SJCRH30 (cell line): ENCODE measurements around the gene PPA1. TPM values are rescaled to one million over a fixed set of nuclear protein-coding genes. Genes with fewer than 3 reads are reported as not detected.

Experiments used
- DNase-seq, 2 experiments: peaks; one replicate each; pipeline ENCODE4 v3.0.0-alpha.2; 2015 to 2020
- H3K27ac ChIP-seq: fragments of 250-450 bp; sonication (Bioruptor Pico); 2 replicates; pipeline ENCODE4 v1.5.1; 2020; ENCODE audit warnings: mild to moderate bottlenecking, moderate library complexity
- H3K27me3 ChIP-seq: fragments of 250-450 bp; sonication (Bioruptor Pico); 2 replicates; pipeline ENCODE4 v1.5.1; 2020; ENCODE audit warnings: mild to moderate bottlenecking, moderate library complexity
- H3K36me3 ChIP-seq: fragments of 250-450 bp; sonication (Bioruptor Pico); 2 replicates; pipeline ENCODE4 v1.5.1; 2020; ENCODE audit warnings: mild to moderate bottlenecking, moderate library complexity
- H3K4me1 ChIP-seq: fragments of 250-450 bp; sonication (Bioruptor Pico); 2 replicates; pipeline ENCODE4 v1.5.1; 2020; ENCODE audit warnings: mild to moderate bottlenecking, moderate library complexity
- H3K4me3 ChIP-seq: fragments of 250-450 bp; sonication (Bioruptor Pico); 2 replicates; pipeline ENCODE4 v1.5.1; 2020; ENCODE audit warnings: mild to moderate bottlenecking, moderate library complexity
- H3K9me3 ChIP-seq: fragments of 250-450 bp; sonication (Bioruptor Pico); replicated peaks from 2 replicates; pipeline ENCODE4 v1.5.1; 2020; ENCODE audit warnings: mild to moderate bottlenecking, moderate library complexity
- total RNA-seq: library from RNA; depleted of rRNA; stranded (reverse); fragments of >200 nt; shearing (Covaris generic); gene quantifications from 2 replicates; pipeline ENCODE4 v1.2.3, GENCODE V29; 2014; rRNA removed

PPA1 gene
- 123 and 125 TPM in 2 replicates for total RNA-seq

GRCh38 chr10:70233109-70233938 is at the start of gene PPA1:
Gene PPA1, minus strand, starts transcription at chr10:70233429. Its CDS starts 102 bp downstream, at chr10:70233327.
- Histone ChIP-seq H3K27me3 (no peaks in the 10 kb centered on the region), H3K4me1 (no peaks in the 10 kb centered on the region), H3K9me3 (no peaks in the 10 kb centered on the region), H3K36me3 (peaks cover 9% of the 10 kb centered on the region; the same call in 1 of the 2 replicates), H3K27ac (peak within 1 kb of the TSS; percentile 14; the same call in 1 of the 2 replicates), H3K4me3 (peak within 1 kb of the TSS; percentile 72)
- DNase-seq = peak; percentile 94

- Histone ChIP-seq H3K27ac (no peak overlapping the region), H3K4me1 (no peaks in the 10 kb centered on the region), H3K27me3 (no peaks in the 10 kb centered on the region; the same call in 1 of the 2 replicates), H3K4me3 (no peak overlapping the region), H3K36me3 (no peaks in the 10 kb centered on the region), H3K9me3 (no peaks in the 10 kb centered on the region)
- DNase-seq = no peak
These were observed 48.4 kb upstream of the PPA1 start for GRCh38 chr10:70281609-70282008.

- no peak overlapping the region for H3K27ac ChIP-seq
- H3K4me3 ChIP-seq = no peak overlapping the region
- no peaks in the 10 kb centered on the region for H3K4me1 ChIP-seq
- H3K36me3 ChIP-seq = no peaks in the 10 kb centered on the region
- no peaks in the 10 kb centered on the region for H3K9me3 ChIP-seq
- H3K27me3 ChIP-seq = no peaks in the 10 kb centered on the region; the same call in 1 of the 2 replicates
- no peak for DNase-seq
These were observed 46.9 kb upstream of the PPA1 start for GRCh38 chr10:70280099-70280498.

GRCh38 chr10:70277396-70278030 is 44.3 kb upstream of the PPA1 start:
- no peaks in the 10 kb centered on the region for H3K9me3 ChIP-seq
- H3K4me1 ChIP-seq = no peaks in the 10 kb centered on the region
- H3K36me3 ChIP-seq = no peaks in the 10 kb centered on the region
- no peak overlapping the region for H3K27ac ChIP-seq
- DNase-seq = no peak
- no peaks in the 10 kb centered on the region; the same call in 1 of the 2 replicates for H3K27me3 ChIP-seq
- no peak overlapping the region for H3K4me3 ChIP-seq

GRCh38 chr10:70274643-70275042 is 41.4 kb upstream of the PPA1 start:
- Histone ChIP-seq H3K27ac (no peak overlapping the region), H3K27me3 (no peaks in the 10 kb centered on the region), H3K4me3 (no peak overlapping the region), H3K36me3 (no peaks in the 10 kb centered on the region), H3K9me3 (no peaks in the 10 kb centered on the region), H3K4me1 (no peaks in the 10 kb centered on the region)
- no peak for DNase-seq

- Histone ChIP-seq H3K4me1 (no peaks in the 10 kb centered on the region), H3K36me3 (no peaks in the 10 kb centered on the region), H3K9me3 (no peaks in the 10 kb centered on the region), H3K27ac (no peak overlapping the region), H3K27me3 (no peaks in the 10 kb centered on the region), H3K4me3 (no peak overlapping the region)
- DNase-seq = no peak
These were observed 39.7 kb upstream of the PPA1 start for GRCh38 chr10:70272925-70273316.

GRCh38 chr10:70271996-70272924 is 39.0 kb upstream of the PPA1 start:
- Histone ChIP-seq H3K27ac (no peak overlapping the region), H3K36me3 (no peaks in the 10 kb centered on the region), H3K27me3 (no peaks in the 10 kb centered on the region), H3K4me1 (no peaks in the 10 kb centered on the region), H3K4me3 (no peak overlapping the region), H3K9me3 (no peaks in the 10 kb centered on the region)
- no peak for DNase-seq

GRCh38 chr10:70270952-70271351 is 37.7 kb upstream of the PPA1 start:
- H3K36me3 ChIP-seq = no peaks in the 10 kb centered on the region
- no peak for DNase-seq
- no peaks in the 10 kb centered on the region for H3K4me1 ChIP-seq
- H3K27ac ChIP-seq = no peak overlapping the region
- no peaks in the 10 kb centered on the region for H3K9me3 ChIP-seq
- no peaks in the 10 kb centered on the region for H3K27me3 ChIP-seq
- H3K4me3 ChIP-seq = no peak overlapping the region

- Histone ChIP-seq H3K27ac (no peak overlapping the region), H3K27me3 (no peaks in the 10 kb centered on the region), H3K4me1 (no peaks in the 10 kb centered on the region), H3K4me3 (no peak overlapping the region), H3K9me3 (no peaks in the 10 kb centered on the region), H3K36me3 (no peaks in the 10 kb centered on the region)
- DNase-seq = no peak
These were observed 36.5 kb upstream of the PPA1 start for GRCh38 chr10:70269741-70270140.

GRCh38 chr10:70268376-70268775 is 35.1 kb upstream of the PPA1 start:
- no peaks in the 10 kb centered on the region for H3K9me3 ChIP-seq
- no peaks in the 10 kb centered on the region for H3K36me3 ChIP-seq
- no peak overlapping the region for H3K27ac ChIP-seq
- H3K27me3 ChIP-seq = no peaks in the 10 kb centered on the region
- no peak overlapping the region for H3K4me3 ChIP-seq
- peak in 1 of 2 experiments; percentile 14 for DNase-seq
- no peaks in the 10 kb centered on the region for H3K4me1 ChIP-seq

GRCh38 chr10:70267161-70267933 is 34.1 kb upstream of the PPA1 start:
- peak; percentile 33 to 34 for DNase-seq
- no peak overlapping the region for H3K4me3 ChIP-seq
- no peaks in the 10 kb centered on the region for H3K9me3 ChIP-seq
- no peaks in the 10 kb centered on the region for H3K27me3 ChIP-seq
- no peak overlapping the region for H3K27ac ChIP-seq
- no peaks in the 10 kb centered on the region for H3K4me1 ChIP-seq
- no peaks in the 10 kb centered on the region for H3K36me3 ChIP-seq

GRCh38 chr10:70266701-70267100 is 33.5 kb upstream of the PPA1 start:
- no peak overlapping the region for H3K27ac ChIP-seq
- H3K27me3 ChIP-seq = no peaks in the 10 kb centered on the region
- H3K36me3 ChIP-seq = no peaks in the 10 kb centered on the region
- no peaks in the 10 kb centered on the region for H3K4me1 ChIP-seq
- H3K9me3 ChIP-seq = no peaks in the 10 kb centered on the region
- H3K4me3 ChIP-seq = no peak overlapping the region
- no peak for DNase-seq

- no peaks in the 10 kb centered on the region for H3K9me3 ChIP-seq
- H3K4me3 ChIP-seq = no peak overlapping the region
- no peak for DNase-seq
- no peak overlapping the region for H3K27ac ChIP-seq
- H3K27me3 ChIP-seq = no peaks in the 10 kb centered on the region
- H3K4me1 ChIP-seq = no peaks in the 10 kb centered on the region
- no peaks in the 10 kb centered on the region for H3K36me3 ChIP-seq
These were observed 32.8 kb upstream of the PPA1 start for GRCh38 chr10:70266056-70266455.
